Glutamatergic neuron (in vitro differentiated cells): Measurements from ENCODE around the gene COL13A1. TPM values are rescaled to one million over a fixed set of nuclear protein-coding genes. Genes with fewer than 3 reads are reported as not detected.

Experiments used
- DNase-seq: peaks from one replicate; pipeline ENCODE4 v3.0.0; 2022
- H3K27ac Mint-ChIP-seq: one replicate; pipeline ENCODE4 v1.8.0; 2020; ENCODE audit warnings: mild to moderate bottlenecking, mixed read lengths, inconsistent platforms; ENCODE audit not compliant: unreplicated experiment
- H3K27me3 Mint-ChIP-seq: one replicate; pipeline ENCODE4 v1.8.0; 2020; ENCODE audit warnings: mild to moderate bottlenecking, moderate library complexity, mixed read lengths, inconsistent platforms; ENCODE audit not compliant: unreplicated experiment
- H3K36me3 Mint-ChIP-seq: one replicate; pipeline ENCODE4 v1.8.0; 2020; ENCODE audit warnings: mild to moderate bottlenecking, mixed read lengths, inconsistent platforms; ENCODE audit not compliant: unreplicated experiment
- H3K4me1 Mint-ChIP-seq: one replicate; pipeline ENCODE4 v1.8.0; 2020; ENCODE audit warnings: mild to moderate bottlenecking, low read depth, mixed read lengths, inconsistent platforms; ENCODE audit not compliant: unreplicated experiment
- H3K4me3 Mint-ChIP-seq: one replicate; pipeline ENCODE4 v1.8.0; 2020; ENCODE audit warnings: mild to moderate bottlenecking, mixed read lengths, inconsistent platforms; ENCODE audit not compliant: unreplicated experiment
- H3K9me3 Mint-ChIP-seq: one replicate; pipeline ENCODE4 v1.8.0; 2020; ENCODE audit warnings: mild to moderate bottlenecking, moderate library complexity, mixed read lengths, inconsistent platforms; ENCODE audit not compliant: unreplicated experiment
- CTCF ChIP-seq: fragments of 200-600 bp; sonication (generic); IDR thresholded peaks from one replicate; pipeline ENCODE4 v1.5.0; 2021; ENCODE audit not compliant: partially characterized antibody, unreplicated experiment
- total RNA-seq: library from RNA; stranded (reverse); fragmentation: NEBNext Ultra II Directional; extraction: Animal tissue kit (Norgen Biotek cat#: 25700); gene quantifications from one replicate; pipeline ENCODE4 v1.2.1, GENCODE V29; 2021; ENCODE audit not compliant: unreplicated experiment

The COL13A1 gene
- total RNA-seq, 1 donor from 2014 or later: 8.5 TPM

DNA sequence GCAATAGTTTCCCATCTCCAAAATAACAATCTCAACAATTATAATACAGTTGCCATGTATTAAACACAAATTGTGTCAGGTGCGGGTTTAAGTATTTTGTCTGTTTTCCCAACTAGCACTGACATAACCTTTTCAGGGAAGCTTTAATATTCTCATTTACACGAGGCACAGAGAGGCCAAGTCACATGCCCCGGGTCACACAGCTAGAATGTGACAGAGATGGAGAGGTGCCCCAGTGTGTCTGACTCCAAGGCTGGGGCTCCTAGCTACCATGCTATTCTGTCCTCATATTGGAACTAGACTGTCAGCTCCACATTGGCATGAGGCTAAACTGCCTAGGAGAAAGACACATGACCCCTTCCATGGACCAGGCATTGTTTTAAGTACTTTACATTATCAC is 77.2 kb downstream of the COL13A1 start:
- Mint-ChIP-seq H3K27ac (peak overlapping the region; percentile 96), H3K4me1 (peaks cover 64% of the 10 kb centered on the region)

GRCh38 chr10:69879634-69880257 is 78.0 kb downstream of the COL13A1 start:
- H3K9me3 Mint-ChIP-seq: peaks cover 28% of the 10 kb centered on the region
- H3K36me3 Mint-ChIP-seq: peaks cover 7% of the 10 kb centered on the region
- H3K4me3 Mint-ChIP-seq: peak overlapping the region; percentile 69
- H3K27me3 Mint-ChIP-seq: peaks cover 24% of the 10 kb centered on the region
- peak overlapping the region; percentile 96 for H3K27ac Mint-ChIP-seq
- peak; percentile 63 for DNase-seq
- TF ChIP-seq CTCF: no peak
- H3K4me1 Mint-ChIP-seq: peaks cover 65% of the 10 kb centered on the region

More for the DNA sequence above, 77.2 kb downstream of the COL13A1 start:
- H3K4me3 Mint-ChIP-seq: peak overlapping the region; percentile 37
- H3K9me3 Mint-ChIP-seq: peaks cover 28% of the 10 kb centered on the region
- peaks cover 7% of the 10 kb centered on the region for H3K36me3 Mint-ChIP-seq
- no peak for TF ChIP-seq CTCF
- DNase-seq: no peak
- peaks cover 24% of the 10 kb centered on the region for H3K27me3 Mint-ChIP-seq

GRCh38 chr10:69880301-69881081 is 78.8 kb downstream of the COL13A1 start:
- DNase-seq: peak; percentile 69
- H3K27me3 Mint-ChIP-seq: peaks cover 22% of the 10 kb centered on the region
- H3K27ac Mint-ChIP-seq: peak overlapping the region; percentile 96
- peaks cover 68% of the 10 kb centered on the region for H3K4me1 Mint-ChIP-seq
- no peak for TF ChIP-seq CTCF
- H3K9me3 Mint-ChIP-seq: peaks cover 30% of the 10 kb centered on the region
- H3K36me3 Mint-ChIP-seq: peaks cover 12% of the 10 kb centered on the region
- H3K4me3 Mint-ChIP-seq: peak overlapping the region; percentile 69

DNA sequence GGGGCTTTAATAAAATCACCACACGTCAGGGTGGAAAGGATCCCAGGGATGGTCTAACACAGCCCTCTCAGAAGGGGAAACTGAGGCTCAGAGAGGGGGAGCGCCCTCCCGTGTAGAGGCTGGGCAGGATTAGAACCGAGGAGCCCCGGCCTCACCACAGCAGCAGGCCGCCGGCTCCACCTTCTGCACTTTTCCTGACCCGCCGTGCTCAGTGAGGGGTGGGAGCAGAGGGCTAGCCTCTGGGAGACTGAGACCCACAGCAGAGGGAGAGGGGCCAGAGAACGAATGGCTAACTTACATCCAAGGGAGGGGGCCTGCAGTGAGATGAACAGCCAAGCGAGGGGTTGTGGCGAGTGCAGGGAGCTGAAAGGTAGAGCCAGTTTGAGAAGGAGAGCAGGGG is 79.5 kb downstream of the COL13A1 start:
- no peak for TF ChIP-seq CTCF
- Mint-ChIP-seq H3K4me3 (peak overlapping the region; percentile 69), H3K27me3 (peaks cover 22% of the 10 kb centered on the region), H3K27ac (peak overlapping the region; percentile 96), H3K9me3 (peaks cover 30% of the 10 kb centered on the region), H3K4me1 (peaks cover 65% of the 10 kb centered on the region), H3K36me3 (peaks cover 12% of the 10 kb centered on the region)
- DNase-seq: no peak
